ENCODE data around the gene PCTP. TPM values are rescaled to one million over a fixed set of nuclear protein-coding genes. Genes with fewer than 3 reads are reported as not detected.

The PCTP gene
- polyA plus RNA-seq, 4 donors = 29.3 to 36.7 (median 31.0) TPM

GRCh38 chr17:55726440-55726839, 24.4 kb upstream of the PCTP start:
- DNase-seq (ENCODE audit: low read depth in 4 of 4, low spot score in 3 of 4) = no peak

- DNase-seq (ENCODE audit: low read depth in 4 of 4, low spot score in 3 of 4) = no peak
Measured at GRCh38 chr17:55727275-55727674, 23.6 kb upstream of the PCTP start.

GRCh38 chr17:55727920-55728319, 22.9 kb upstream of the PCTP start:
- no peak for DNase-seq (ENCODE audit: low read depth in 4 of 4, low spot score in 3 of 4)

GRCh38 chr17:55728361-55728760, 22.5 kb upstream of the PCTP start:
- no peak for DNase-seq (ENCODE audit: low read depth in 4 of 4, low spot score in 3 of 4)

GRCh38 chr17:55728833-55729232, 22.0 kb upstream of the PCTP start:
- no peak for DNase-seq (ENCODE audit: low read depth in 4 of 4, low spot score in 3 of 4)

GRCh38 chr17:55729484-55729883, 21.4 kb upstream of the PCTP start:
- no peak for DNase-seq (ENCODE audit: low read depth in 4 of 4, low spot score in 3 of 4)

GRCh38 chr17:55730380-55730779, 20.5 kb upstream of the PCTP start:
- DNase-seq (ENCODE audit: low read depth in 4 of 4, low spot score in 3 of 4) = no peak

- DNase-seq (ENCODE audit: low read depth in 4 of 4, low spot score in 3 of 4) = no peak
Measured at GRCh38 chr17:55730808-55731207, 20.0 kb upstream of the PCTP start.

GRCh38 chr17:55731586-55732250, 19.1 kb upstream of the PCTP start:
- no peak for DNase-seq (ENCODE audit: low read depth in 4 of 4, low spot score in 3 of 4)

GRCh38 chr17:55734128-55734781, 16.6 kb upstream of the PCTP start:
- DNase-seq (ENCODE audit: low read depth in 4 of 4, low spot score in 3 of 4) = no peak

- no peak for DNase-seq (ENCODE audit: low read depth in 4 of 4, low spot score in 3 of 4)
Measured at GRCh38 chr17:55735731-55736405, 15.0 kb upstream of the PCTP start.

GRCh38 chr17:55737976-55738501, 12.8 kb upstream of the PCTP start:
- DNase-seq (ENCODE audit: low read depth in 4 of 4, low spot score in 3 of 4) = no peak

GRCh38 chr17:55740511-55741355, 10.1 kb upstream of the PCTP start:
- no peak for DNase-seq (ENCODE audit: low read depth in 4 of 4, low spot score in 3 of 4)

- no peak for DNase-seq (ENCODE audit: low read depth in 4 of 4, low spot score in 3 of 4)
Measured at GRCh38 chr17:55741356-55741700, 9.5 kb upstream of the PCTP start.

GRCh38 chr17:55742272-55743102, 8.4 kb upstream of the PCTP start:
- DNase-seq (ENCODE audit: low read depth in 4 of 4, low spot score in 3 of 4) = no peak

GRCh38 chr17:55743103-55743679, 7.7 kb upstream of the PCTP start:
- no peak for DNase-seq (ENCODE audit: low read depth in 4 of 4, low spot score in 3 of 4)

- DNase-seq (ENCODE audit: low read depth in 4 of 4, low spot score in 3 of 4) = no peak
Measured at GRCh38 chr17:55745258-55745657, 5.6 kb upstream of the PCTP start.

- DNase-seq (ENCODE audit: low read depth in 4 of 4, low spot score in 3 of 4) = no peak
Measured at GRCh38 chr17:55746466-55746865, 4.4 kb upstream of the PCTP start.

GRCh38 chr17:55747209-55747608, 3.6 kb upstream of the PCTP start:
- DNase-seq (ENCODE audit: low read depth in 4 of 4, low spot score in 3 of 4) = no peak

- DNase-seq (ENCODE audit: low read depth in 4 of 4, low spot score in 3 of 4) = no peak
Measured at GRCh38 chr17:55748841-55749240, 2.0 kb upstream of the PCTP start.
